IPS-18a (cell line): ENCODE data around the gene ZNF121.
"Not testable (repeated sequence)": the region's sequence is repeated elsewhere in the genome, so short reads cannot be mapped to it uniquely, and the experiment has no call there.

ENCODE experiments used
- H3K27ac ChIP-seq: one replicate; pipeline ENCODE4 v1.5.1; 2013; ENCODE audit warnings: low read length
- H3K27me3 ChIP-seq: one replicate; pipeline ENCODE4 v1.6.1; 2013; ENCODE audit warnings: mild to moderate bottlenecking, low read length; ENCODE audit not compliant: control insufficient read depth, insufficient read depth
- H3K36me3 ChIP-seq: one replicate; pipeline ENCODE4 v1.6.1; 2013; ENCODE audit warnings: low read depth, low read length; ENCODE audit not compliant: control insufficient read depth
- H3K4me1 ChIP-seq: one replicate; pipeline ENCODE4 v1.6.1; 2013; ENCODE audit warnings: low read depth, low read length; ENCODE audit not compliant: control insufficient read depth
- H3K4me3 ChIP-seq: one replicate; pipeline ENCODE4 v1.5.1; 2013; ENCODE audit warnings: low read length
- H3K9ac ChIP-seq: one replicate; pipeline ENCODE4 v1.6.1; 2013; ENCODE audit warnings: mild to moderate bottlenecking, low read length, moderate library complexity
- H3K9me3 ChIP-seq: one replicate; pipeline ENCODE4 v1.6.1; 2013; ENCODE audit warnings: low read depth, low read length; ENCODE audit not compliant: control insufficient read depth

Gene ZNF121

DNA sequence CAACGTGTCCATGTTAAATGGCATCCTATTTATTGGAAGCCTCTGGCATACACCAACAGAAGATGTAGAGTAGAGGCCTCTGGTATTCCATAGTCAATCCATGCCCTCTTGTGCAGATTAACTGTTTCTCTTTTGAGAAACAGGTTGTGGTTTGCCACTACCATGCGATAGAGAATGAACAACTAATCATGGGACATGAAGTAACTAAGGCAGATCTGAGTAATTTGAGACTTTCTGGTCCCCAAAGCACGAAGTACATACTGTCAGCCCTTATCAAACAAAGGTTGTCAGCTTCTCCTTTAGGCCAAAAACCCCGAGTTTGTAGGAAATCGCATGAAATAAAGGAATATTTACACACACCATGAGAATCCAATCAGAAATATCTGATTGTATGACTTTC, 3.6 kb downstream of the ZNF121 start:
- peak overlapping the region; percentile 99 for H3K4me3 ChIP-seq
- H3K27me3 ChIP-seq, result no peaks in the 10 kb centered on the region
- H3K4me1 ChIP-seq, result peaks cover 17% of the 10 kb centered on the region
- H3K9me3 ChIP-seq, result no peaks in the 10 kb centered on the region
- no peak overlapping the region for H3K9ac ChIP-seq
- H3K27ac ChIP-seq, result peak overlapping the region; percentile 23
- H3K36me3 ChIP-seq, result peaks cover 18% of the 10 kb centered on the region

DNA sequence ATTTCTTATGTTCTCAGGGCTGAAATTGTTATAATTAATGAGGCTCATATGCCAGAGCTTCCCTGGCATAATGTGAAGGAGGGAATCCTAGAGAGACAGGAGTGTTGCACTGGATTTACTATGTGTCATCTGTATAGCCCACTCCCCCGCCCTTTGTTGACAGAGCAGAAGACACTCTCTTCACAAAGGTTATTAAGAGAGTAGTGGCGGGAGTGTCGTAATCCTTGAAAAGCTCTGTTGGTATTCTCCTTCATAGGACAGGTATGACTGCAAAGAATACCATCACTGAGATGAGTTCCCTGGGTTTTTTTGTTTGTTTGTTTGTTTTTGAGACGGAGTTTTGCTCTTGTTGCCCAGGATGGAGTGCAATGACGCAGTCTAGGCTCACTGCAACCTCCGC, 14.0 kb downstream of the ZNF121 start:
- Histone ChIP-seq H3K4me1 (no peaks in the 10 kb centered on the region), H3K27me3 (no peaks in the 10 kb centered on the region), H3K4me3 (no peak overlapping the region), H3K27ac (no peak overlapping the region), H3K9me3 (peaks cover 36% of the 10 kb centered on the region), H3K36me3 (peaks cover 46% of the 10 kb centered on the region), H3K9ac (no peak overlapping the region)

DNA sequence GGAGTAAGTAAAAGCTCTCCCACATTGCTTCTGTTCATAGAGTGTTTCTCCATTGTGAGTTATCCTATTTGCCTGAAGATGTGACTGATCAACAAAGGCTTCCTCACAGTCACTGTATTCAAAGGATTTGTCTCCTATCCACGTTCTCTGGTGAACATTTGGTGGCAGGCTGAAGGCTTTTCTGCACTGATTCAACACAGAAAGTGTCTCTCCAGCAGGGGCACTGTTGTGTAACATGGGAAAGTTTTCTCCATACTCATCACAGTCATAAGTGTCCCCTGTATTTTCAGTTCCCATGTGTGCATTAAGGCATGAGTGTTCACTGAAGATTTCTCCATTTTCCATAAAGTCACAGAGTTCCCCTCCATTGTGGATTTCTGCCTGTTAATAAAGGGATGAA, 17.6 kb downstream of the ZNF121 start:
- no peaks in the 10 kb centered on the region for H3K4me1 ChIP-seq
- H3K27me3 ChIP-seq, result no peaks in the 10 kb centered on the region
- H3K9me3 ChIP-seq, result peaks cover 54% of the 10 kb centered on the region
- no peak overlapping the region for H3K27ac ChIP-seq
- H3K36me3 ChIP-seq, result peaks cover 76% of the 10 kb centered on the region
- no peak overlapping the region for H3K4me3 ChIP-seq
- H3K9ac ChIP-seq, result no peak overlapping the region

DNA sequence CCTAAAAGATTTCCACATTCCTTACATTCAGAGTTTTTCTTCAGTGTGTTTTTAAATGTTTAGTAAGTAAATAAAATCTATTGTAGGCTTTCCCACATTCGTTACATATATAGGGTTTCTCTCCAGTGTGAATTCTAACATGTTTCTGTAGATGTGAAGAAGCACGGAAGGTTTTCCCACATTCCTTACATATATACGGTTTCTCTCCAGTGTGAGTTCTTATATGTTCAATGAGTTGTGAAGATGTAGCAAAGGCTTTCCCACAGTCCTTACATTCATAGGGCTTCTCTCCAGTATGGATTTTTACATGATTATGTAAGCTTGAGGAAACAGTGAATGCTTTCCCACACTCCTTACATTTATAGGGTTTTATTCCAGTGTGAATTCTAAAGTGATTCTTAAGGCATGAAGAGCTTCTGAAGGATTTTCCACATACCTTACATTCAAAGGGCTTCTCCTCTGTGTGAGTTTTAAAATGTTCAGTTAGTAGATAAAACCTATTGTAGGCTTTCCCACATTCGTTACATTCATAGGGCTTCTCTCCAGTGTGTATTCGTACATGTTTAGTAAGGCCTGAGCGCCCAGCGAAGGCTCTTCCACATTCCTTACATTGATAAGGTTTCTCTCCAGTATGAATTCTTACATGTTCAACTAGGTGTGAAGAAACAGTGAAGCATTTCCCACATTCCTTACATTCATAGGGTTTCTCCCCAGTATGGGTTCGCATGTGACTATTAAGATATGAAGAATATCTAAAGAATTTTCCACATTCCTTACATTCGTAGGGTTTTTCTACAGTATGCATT, 18.2 kb downstream of the ZNF121 start:
- no peak overlapping the region for H3K4me3 ChIP-seq
- H3K36me3 ChIP-seq, result peaks cover 82% of the 10 kb centered on the region
- H3K27ac ChIP-seq, result no peak overlapping the region
- no peaks in the 10 kb centered on the region for H3K27me3 ChIP-seq
- H3K9ac ChIP-seq, result no peak overlapping the region
- H3K4me1 ChIP-seq, result no peaks in the 10 kb centered on the region
- H3K9me3 ChIP-seq, result peaks cover 54% of the 10 kb centered on the region

DNA sequence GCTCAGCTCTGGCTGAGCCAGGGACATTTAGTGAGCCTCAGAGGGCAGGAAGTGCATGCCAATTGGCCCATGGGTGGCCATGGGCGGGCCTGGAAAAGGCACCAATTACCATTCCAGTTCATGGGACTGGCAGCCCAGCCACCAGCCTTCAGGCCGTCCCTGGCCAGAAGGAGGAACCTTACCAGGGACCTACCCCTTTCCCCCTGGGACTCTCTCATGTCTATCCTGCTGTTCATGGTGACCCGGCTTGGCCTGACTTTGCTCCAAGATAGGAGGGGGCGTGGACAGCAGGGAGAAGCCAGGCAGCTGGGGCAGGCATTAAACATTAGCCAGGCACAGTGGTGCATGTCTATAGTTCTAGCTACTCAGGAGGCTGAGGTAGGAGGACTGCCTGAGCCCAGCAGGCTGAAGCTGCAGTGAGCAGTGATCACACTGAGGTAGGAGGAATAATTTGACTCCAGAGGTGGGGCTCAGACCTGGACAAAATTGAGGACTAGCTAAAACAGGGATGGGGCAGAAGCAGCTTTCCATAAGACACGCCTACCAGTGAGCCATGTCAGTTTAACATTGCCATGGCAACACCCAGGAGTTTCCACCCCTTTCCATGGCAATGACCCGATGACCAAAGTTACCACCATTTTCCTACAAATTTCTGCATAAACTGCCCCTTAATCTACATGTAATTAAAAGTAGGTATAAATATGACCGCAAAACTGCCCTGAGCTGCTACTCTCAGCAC, 31.6 kb downstream of the ZNF121 start:
- Histone ChIP-seq H3K27me3 (no peaks in the 10 kb centered on the region), H3K9ac (no peak overlapping the region), H3K4me3 (no peak overlapping the region), H3K36me3 (no peaks in the 10 kb centered on the region), H3K27ac (no peak overlapping the region), H3K4me1 (no peaks in the 10 kb centered on the region), H3K9me3 (peaks cover 9% of the 10 kb centered on the region)

DNA sequence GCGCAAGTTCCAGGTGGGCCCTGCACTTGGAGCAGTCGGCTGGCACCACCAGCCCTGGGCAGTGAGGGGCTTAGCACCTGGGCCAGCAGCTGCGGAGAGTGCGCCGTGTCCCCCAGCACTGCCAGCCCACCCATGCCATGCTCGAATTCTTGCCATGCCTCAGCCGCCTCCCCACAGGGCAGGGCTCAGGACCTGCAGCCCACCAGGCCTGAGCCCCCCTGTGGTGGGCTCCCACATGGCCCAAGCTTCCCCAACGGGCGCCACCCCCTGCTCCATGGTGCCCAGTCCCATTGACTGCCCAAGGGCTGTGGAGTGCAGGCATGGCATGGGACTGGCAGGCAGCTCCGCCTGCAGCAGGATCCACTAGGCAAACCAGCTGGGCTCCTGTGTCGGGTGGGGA, 36.4 kb downstream of the ZNF121 start:
- Histone ChIP-seq H3K9ac (no peak overlapping the region), H3K27me3 (no peaks in the 10 kb centered on the region), H3K4me3 (no peak overlapping the region), H3K4me1 (no peaks in the 10 kb centered on the region), H3K36me3 (no peaks in the 10 kb centered on the region), H3K27ac (no peak overlapping the region), H3K9me3 (peaks cover 17% of the 10 kb centered on the region)

DNA sequence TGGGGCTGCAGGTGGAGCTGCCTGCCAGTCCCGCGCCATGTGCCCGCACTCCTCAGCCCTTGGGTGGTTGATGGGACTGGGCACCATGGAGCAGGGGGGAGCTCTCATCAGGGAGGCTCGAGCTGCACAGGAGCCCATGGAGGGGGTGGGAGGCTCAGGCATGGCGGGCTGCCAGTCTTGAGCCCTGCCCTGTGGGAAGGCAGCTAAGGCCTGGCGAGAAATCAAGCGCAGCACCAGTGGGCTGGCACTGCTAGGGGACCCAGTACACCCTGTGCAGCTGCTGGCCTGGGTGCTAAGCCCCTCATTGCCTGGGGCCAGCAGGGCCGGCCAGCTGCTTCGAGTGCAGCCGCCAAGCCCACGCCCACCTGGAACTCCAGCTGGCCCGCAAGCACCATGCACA, 43.0 kb downstream of the ZNF121 start:
- H3K9me3 ChIP-seq, H3K9ac ChIP-seq, H3K27ac ChIP-seq, H3K4me3 ChIP-seq, H3K36me3 ChIP-seq, H3K27me3 ChIP-seq, H3K4me1 ChIP-seq: not testable (repeated sequence)

DNA sequence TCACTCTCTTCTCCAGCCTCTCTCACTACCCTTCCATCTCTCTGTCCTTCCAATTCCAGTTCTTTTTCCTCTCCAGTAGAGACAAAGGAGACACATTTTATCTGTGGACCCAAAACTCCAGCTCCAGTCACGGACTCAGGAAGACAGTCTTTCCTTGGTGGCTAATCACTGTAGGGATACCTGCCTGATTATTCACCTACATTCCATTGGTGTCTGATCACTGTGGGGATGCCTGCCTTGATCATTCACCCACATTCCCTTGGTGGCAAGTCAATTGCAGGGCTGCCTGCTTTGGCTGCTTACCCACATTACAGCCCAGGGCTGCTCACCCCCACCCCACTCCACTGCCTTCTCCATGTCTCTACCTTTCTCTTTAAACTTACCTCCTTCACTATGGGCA, 44.4 kb downstream of the ZNF121 start:
- not testable (repeated sequence) for H3K4me3 ChIP-seq, H3K27ac ChIP-seq, H3K4me1 ChIP-seq, H3K27me3 ChIP-seq, H3K9ac ChIP-seq
- Histone ChIP-seq H3K9me3 (peaks cover 12% of the 10 kb centered on the region), H3K36me3 (peaks cover 13% of the 10 kb centered on the region)

DNA sequence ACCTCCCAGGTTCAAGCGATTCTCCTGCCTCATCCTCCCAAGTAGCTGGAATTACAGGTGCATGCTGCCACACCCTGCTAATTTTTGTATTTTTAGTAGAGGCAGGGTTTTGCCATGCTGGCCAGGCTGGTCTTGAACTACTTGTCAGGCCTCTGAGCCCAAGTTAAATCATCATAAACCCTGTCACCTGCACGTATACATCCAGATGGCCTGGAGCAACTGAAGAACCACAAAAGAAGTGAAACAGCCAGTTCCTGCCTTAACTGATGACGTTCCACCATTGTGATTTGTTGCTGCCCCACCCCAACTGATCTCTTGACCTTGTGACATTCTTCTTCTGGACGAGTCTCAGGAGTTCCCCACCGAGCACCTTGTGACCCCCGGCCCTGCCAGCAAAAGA, 45.1 kb downstream of the ZNF121 start:
- H3K27ac ChIP-seq, H3K9me3 ChIP-seq, H3K27me3 ChIP-seq, H3K4me1 ChIP-seq: not testable (repeated sequence)
- Histone ChIP-seq H3K36me3 (peaks cover 20% of the 10 kb centered on the region), H3K4me3 (peak overlapping the region; percentile 99), H3K9ac (peak overlapping the region; percentile 97)

DNA sequence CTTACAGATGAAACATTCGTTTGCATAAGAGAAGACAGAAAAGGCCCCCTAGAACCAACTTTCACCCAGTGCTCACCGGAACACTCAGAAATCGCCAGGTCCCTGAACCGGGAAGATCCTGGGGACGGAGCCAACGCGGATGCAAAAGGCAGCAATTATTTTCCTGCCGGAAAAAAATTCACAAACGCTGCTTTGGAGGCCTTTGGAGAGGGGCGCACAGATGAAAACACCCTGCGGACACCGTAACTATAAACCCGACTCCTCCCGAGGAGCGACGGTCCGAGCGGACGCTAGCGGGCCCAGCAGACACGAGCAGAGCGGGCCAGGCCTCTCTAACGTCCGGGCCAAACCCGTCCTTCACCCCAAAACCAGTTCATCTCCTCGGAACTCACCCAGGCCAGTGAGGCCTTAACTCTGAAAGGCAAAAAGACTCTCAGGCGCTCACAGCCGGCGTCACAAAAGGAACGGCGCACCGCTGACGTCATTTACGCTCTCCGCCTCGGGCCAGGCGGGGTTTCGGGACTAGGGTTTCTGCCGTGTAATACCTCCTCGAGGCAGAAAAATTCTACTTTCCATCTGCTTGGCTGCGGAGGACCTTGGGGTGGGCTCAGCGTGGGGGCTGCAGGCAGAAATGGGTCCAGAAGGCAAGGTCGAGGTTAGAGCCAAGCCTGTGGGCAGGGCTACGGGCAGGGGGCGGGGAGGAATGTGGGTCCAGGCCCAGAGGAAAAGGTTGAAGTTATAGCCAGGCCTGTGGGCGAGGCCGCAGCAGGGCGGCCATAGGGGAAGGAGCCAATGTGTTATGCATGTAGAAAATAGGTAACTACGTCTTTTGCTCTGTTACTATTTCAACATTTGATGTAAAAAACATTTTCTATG, 45.9 kb downstream of the ZNF121 start, which contains the start of gene ZNF426:
Gene ZNF426 (minus strand): TSS at position 463 of the 876 bp plus-strand sequence. CDS start 2,413 bp downstream, outside the sequence.
- peaks cover 17% of the 10 kb centered on the region for H3K9me3 ChIP-seq
- no peaks in the 10 kb centered on the region for H3K4me1 ChIP-seq
- peak within 1 kb of the TSS; percentile 97 for H3K9ac ChIP-seq
- H3K4me3 ChIP-seq, result peak within 1 kb of the TSS; percentile 99
- H3K36me3 ChIP-seq, result peaks cover 28% of the 10 kb centered on the region
- H3K27ac ChIP-seq, result peak within 1 kb of the TSS; percentile 99
- H3K27me3 ChIP-seq, result no peaks in the 10 kb centered on the region

DNA sequence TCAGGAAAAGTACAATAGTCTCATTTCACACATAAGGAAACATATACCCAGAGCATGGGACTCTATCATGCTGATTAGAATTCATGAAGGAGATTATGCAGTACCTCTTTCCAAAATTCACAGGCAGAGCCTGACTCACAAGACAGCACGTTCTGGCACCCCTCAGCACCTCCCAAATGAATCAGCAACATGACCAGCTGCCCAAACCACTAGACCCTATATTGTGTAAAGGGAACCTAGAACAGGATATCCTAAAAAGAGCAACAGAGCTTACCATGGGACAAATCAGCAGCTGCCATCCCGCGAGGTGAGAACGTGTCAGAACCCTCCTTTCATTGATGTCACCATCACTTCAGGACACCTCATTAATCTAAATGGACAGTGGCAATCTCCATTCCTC, 48.4 kb downstream of the ZNF121 start:
- H3K4me3 ChIP-seq, result no peak overlapping the region
- peaks cover 37% of the 10 kb centered on the region for H3K9me3 ChIP-seq
- H3K4me1 ChIP-seq, result no peaks in the 10 kb centered on the region
- H3K36me3 ChIP-seq, result peaks cover 52% of the 10 kb centered on the region
- H3K27me3 ChIP-seq, result no peaks in the 10 kb centered on the region
- H3K9ac ChIP-seq, result no peak overlapping the region
- no peak overlapping the region for H3K27ac ChIP-seq
